ENCODE results near the gene CDC34. TPM values are rescaled to one million over a fixed set of nuclear protein-coding genes. Genes with fewer than 3 reads are reported as not detected.

CDC34 gene
- total RNA-seq, 2 donors from 2014 or later = 31.4 to 44.5 TPM

DNA sequence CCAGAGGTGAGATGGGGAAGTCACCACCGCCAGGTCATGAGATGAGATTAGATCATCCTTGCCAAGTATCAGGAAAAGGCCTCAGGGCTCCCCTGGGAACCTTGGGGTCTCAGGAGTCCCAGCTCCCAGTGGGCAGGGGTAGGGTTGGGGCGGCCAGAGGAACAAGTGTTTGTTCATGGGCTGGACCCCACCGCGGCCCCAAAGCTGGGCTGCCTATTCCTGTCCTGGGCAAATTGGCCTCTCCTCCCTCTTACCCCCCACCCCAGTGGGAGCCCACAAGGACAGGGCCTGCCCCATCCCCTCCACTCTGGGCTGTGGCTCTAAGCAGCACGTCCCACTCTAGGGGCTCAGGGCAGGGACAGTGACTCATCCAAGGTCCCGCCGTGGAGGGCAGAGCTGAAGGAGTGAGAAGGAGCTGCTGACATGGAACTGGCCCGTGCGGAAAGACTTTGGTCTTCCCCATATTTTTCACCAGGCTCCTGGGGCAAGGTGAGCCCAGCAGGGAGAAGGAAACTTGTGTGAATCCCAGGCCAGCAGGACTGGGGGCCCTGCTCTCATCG is 54.1 kb downstream of the CDC34 start:
- Mint-ChIP-seq H3K4me1 (no peaks in the 10 kb centered on the region), H3K4me3 (no peak overlapping the region), H3K27me3 (no peaks in the 10 kb centered on the region), H3K9me3 (no peaks in the 10 kb centered on the region), H3K27ac (no peak overlapping the region), H3K36me3 (ENCODE audit: low read depth) (peaks cover 8% of the 10 kb centered on the region)
- no peak for ATAC-seq (replicated peaks)

DNA sequence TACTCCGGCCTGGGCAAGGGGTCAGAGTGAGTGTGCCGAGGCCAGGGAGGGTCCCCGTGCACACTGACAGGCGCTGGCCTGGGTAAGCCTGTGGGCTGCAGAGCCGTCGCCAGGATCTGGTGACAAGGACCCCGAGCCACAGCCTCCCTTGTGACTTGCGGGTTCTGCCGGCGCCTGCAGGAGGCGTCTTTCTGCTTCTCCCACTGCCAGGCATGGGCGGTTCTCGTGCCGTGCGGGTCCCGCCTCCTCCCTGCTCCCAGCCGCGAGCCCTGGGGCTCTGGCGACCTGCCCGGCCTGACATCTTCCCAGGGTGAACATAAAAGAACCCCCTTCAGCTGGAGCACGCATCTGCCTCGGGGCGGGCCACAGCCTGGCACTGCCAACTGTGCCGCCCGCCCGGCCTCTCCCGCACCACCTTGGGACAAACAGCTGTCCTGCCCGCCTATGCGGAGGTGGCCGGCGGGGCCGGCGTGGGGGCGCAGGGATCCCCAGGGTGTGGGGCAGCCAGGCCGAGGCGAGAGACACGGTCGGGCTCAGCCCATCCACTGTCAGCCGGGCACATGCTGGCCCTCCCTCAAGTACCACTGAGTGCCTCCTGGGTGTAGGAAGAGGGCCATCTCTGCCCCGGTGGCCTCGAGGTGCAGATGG is 56.7 kb downstream of the CDC34 start:
- no peak overlapping the region for H3K4me3 Mint-ChIP-seq
- no peaks in the 10 kb centered on the region for H3K9me3 Mint-ChIP-seq
- peaks cover 1% of the 10 kb centered on the region for H3K36me3 Mint-ChIP-seq (ENCODE audit: low read depth)
- H3K4me1 Mint-ChIP-seq = no peaks in the 10 kb centered on the region
- ATAC-seq (replicated peaks) = peak; percentile 59
- H3K27me3 Mint-ChIP-seq = peaks cover 2% of the 10 kb centered on the region
- H3K27ac Mint-ChIP-seq = no peak overlapping the region

- Mint-ChIP-seq H3K9me3 (no peaks in the 10 kb centered on the region), H3K4me3 (peak overlapping the region; percentile 13), H3K4me1 (no peaks in the 10 kb centered on the region), H3K36me3 (ENCODE audit: low read depth) (no peaks in the 10 kb centered on the region), H3K27me3 (peaks cover 2% of the 10 kb centered on the region), H3K27ac (no peak overlapping the region)
- no peak for ATAC-seq (replicated peaks)
These were observed 57.5 kb downstream of the CDC34 start for GRCh38 chr19:588741-589692.

DNA sequence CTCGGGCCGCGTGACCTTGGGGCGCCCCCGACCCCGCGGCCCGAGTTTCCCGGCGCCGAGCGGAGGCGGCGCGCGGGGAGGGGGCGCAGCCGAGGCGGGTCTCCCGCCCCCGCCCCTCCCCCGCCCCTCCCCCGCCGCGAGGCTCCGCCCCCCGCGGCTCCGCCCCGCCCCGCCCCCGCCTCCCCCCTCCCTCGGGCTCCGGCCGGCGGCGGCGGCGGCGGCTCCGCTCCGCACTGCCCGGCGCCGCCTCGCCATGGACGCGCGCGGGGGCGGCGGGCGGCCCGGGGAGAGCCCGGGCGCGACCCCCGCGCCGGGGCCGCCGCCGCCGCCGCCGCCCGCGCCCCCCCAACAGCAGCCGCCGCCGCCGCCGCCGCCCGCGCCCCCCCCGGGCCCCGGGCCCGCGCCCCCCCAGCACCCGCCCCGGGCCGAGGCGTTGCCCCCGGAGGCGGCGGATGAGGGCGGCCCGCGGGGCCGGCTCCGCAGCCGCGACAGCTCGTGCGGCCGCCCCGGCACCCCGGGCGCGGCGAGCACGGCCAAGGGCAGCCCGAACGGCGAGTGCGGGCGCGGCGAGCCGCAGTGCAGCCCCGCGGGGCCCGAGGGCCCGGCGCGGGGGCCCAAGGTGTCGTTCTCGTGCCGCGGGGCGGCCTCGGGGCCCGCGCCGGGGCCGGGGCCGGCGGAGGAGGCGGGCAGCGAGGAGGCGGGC is 58.3 kb downstream of the CDC34 start, which contains the start of gene HCN2:
Gene HCN2, plus strand, starts transcription at position 189 of the 703 bp plus-strand sequence. Its CDS starts 65 bp downstream, at position 254.
- Mint-ChIP-seq H3K27ac (no peak within 1 kb of the TSS), H3K4me1 (no peaks in the 10 kb centered on the region), H3K4me3 (peak within 1 kb of the TSS; percentile 13), H3K9me3 (no peaks in the 10 kb centered on the region), H3K36me3 (ENCODE audit: low read depth) (no peaks in the 10 kb centered on the region), H3K27me3 (peaks cover 2% of the 10 kb centered on the region)
- peak; percentile 1 for ATAC-seq (replicated peaks)

DNA sequence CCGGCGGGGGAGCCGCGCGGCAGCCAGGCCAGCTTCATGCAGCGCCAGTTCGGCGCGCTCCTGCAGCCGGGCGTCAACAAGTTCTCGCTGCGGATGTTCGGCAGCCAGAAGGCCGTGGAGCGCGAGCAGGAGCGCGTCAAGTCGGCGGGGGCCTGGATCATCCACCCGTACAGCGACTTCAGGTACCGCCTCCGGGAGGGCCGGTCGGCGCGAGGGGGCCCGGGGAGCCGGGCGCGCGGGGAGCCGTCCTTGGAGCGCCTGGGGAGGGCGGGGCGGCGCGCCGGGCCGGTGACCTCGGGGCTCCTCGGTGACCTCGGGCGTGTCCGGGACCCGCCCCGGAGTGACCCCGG is 58.8 kb downstream of the CDC34 start:
- H3K4me1 Mint-ChIP-seq = no peaks in the 10 kb centered on the region
- ATAC-seq (replicated peaks) = peak; percentile 21

GRCh38 chr19:590750-591098 is 59.2 kb downstream of the CDC34 start:
- Mint-ChIP-seq H3K4me3 (no peak overlapping the region), H3K4me1 (no peaks in the 10 kb centered on the region), H3K9me3 (no peaks in the 10 kb centered on the region), H3K27me3 (peaks cover 2% of the 10 kb centered on the region), H3K36me3 (ENCODE audit: low read depth) (no peaks in the 10 kb centered on the region), H3K27ac (no peak overlapping the region)
- no peak for ATAC-seq (replicated peaks)

More for the DNA sequence above, 58.8 kb downstream of the CDC34 start:
- H3K36me3 Mint-ChIP-seq (ENCODE audit: low read depth) = no peaks in the 10 kb centered on the region
- H3K9me3 Mint-ChIP-seq = no peaks in the 10 kb centered on the region
- H3K4me3 Mint-ChIP-seq = no peak overlapping the region
- no peak overlapping the region for H3K27ac Mint-ChIP-seq
- H3K27me3 Mint-ChIP-seq = peaks cover 2% of the 10 kb centered on the region

DNA sequence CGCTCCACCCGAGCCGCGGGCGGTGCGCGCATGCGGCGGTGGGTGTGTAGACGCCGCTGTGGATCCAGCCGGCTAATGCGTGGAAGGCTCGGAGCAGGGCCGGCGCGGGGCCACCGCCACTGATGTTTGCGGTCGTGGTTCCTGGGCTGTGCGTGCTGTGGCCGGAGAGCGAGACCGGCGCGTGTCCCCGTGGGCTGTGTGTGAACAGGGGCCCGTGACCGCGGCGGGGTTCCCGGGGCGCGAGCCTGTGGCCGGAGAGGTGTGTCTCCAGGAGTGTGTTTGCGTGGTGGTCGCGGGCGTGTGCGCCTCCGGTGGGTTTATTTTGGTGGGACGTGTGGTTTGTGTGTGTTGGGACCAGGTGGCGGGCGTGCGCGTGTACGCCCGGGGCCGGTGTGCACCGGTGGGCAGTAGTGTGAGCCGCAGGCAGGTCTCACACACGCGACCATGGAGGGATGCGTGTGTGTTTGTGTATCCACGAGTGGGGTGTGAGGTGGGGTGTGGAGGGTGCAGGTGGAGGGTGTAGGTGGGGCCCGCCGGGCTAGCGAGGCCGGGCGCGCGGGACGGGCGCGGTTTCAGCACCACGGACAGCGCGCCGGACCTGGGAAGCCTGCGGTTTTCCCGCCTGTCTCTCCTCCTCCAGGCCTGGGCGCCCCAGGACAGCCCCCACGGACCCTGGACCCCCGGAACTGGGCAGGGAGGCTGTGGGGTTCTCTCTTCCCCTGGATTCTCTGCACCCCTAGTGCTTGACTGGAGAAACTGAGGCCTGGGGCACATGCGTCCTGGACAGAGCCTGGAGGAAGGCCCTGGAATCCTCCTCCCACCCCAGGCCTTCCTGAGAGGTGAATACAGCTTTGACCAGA is 59.8 kb downstream of the CDC34 start:
- H3K4me1 Mint-ChIP-seq = no peaks in the 10 kb centered on the region
- ATAC-seq (replicated peaks) = no peak
- H3K27me3 Mint-ChIP-seq = peaks cover 2% of the 10 kb centered on the region
- no peaks in the 10 kb centered on the region for H3K36me3 Mint-ChIP-seq (ENCODE audit: low read depth)
- no peaks in the 10 kb centered on the region for H3K9me3 Mint-ChIP-seq
- H3K27ac Mint-ChIP-seq = no peak overlapping the region
- H3K4me3 Mint-ChIP-seq = peak overlapping the region; percentile 12

Other genes with a start within 250 kb of the CDC34 start
- 1 to 10 TPM; 1.3 to 3.8 TPM for gene PLPP2, start 240.4 kb upstream of the CDC34 start, total RNA-seq
- gene MIER2, start 187.0 kb upstream of the CDC34 start, total RNA-seq = 10 to 100 TPM; 23.2 TPM
- gene C2CD4C, start 122.6 kb upstream of the CDC34 start, total RNA-seq = under 1 TPM; 0.13 to 0.40 TPM
- gene SHC2, start 70.7 kb upstream of the CDC34 start, total RNA-seq = under 1 TPM in 1 of 2 donors, not detected in 1; 0.26 TPM
- gene MADCAM1, start 35.3 kb upstream of the CDC34 start, total RNA-seq = under 1 TPM in 1 of 2 donors, not detected in 1; 0.29 TPM
- 10 to 100 TPM in 1 of 2 donors, 1 to 10 TPM in 1; 6.3 to 14.1 TPM for gene TPGS1, start 24.3 kb upstream of the CDC34 start, total RNA-seq
- gene GZMM, start 12.3 kb downstream of the CDC34 start, total RNA-seq = 10 to 100 TPM; 30.5 to 31.3 TPM
- gene BSG, start 40.8 kb downstream of the CDC34 start, total RNA-seq = 100 to 1,000 TPM; 170 to 244 TPM
- under 1 TPM; 0.58 to 0.98 TPM for gene HCN2, start 58.1 kb downstream of the CDC34 start, total RNA-seq
- 10 to 100 TPM; 46.1 to 59.8 TPM for gene POLRMT, start 101.8 kb downstream of the CDC34 start, total RNA-seq
- 1 to 10 TPM in 1 of 2 donors, not detected in 1; 1.7 TPM for gene FGF22, start 108.1 kb downstream of the CDC34 start, total RNA-seq
- 100 to 1,000 TPM in 1 of 2 donors, 10 to 100 TPM in 1; 74.0 to 103 TPM for gene RNF126, start 131.5 kb downstream of the CDC34 start, total RNA-seq
- gene FSTL3, start 144.6 kb downstream of the CDC34 start, total RNA-seq = 1 to 10 TPM; 7.0 to 9.1 TPM
- gene PRSS57, start 163.7 kb downstream of the CDC34 start, total RNA-seq = not detected
- under 1 TPM in 1 of 2 donors, not detected in 1; 0.26 TPM for gene PALM, start 177.2 kb downstream of the CDC34 start, total RNA-seq
- under 1 TPM; 0.45 to 0.50 TPM for gene MISP, start 219.4 kb downstream of the CDC34 start, total RNA-seq

Data from activated T-helper 17 cell treated with anti-CD3 and anti-CD28 coated beads, Interleukin-2, amount 50 U/mL, for 72 hours (primary cell).